IPS-NIHi7 (cell line): ENCODE measurements around the gene MYO1G.
"Not testable (repeated sequence)": the region's sequence is repeated elsewhere in the genome, so short reads cannot be mapped to it uniquely, and the experiment has no call there.

Experiments used
- DNase-seq: peaks from one replicate; pipeline ENCODE4 v3.0.0; 2012; ENCODE audit warnings: mixed read lengths; ENCODE audit errors: extremely low spot score

Gene MYO1G

DNA sequence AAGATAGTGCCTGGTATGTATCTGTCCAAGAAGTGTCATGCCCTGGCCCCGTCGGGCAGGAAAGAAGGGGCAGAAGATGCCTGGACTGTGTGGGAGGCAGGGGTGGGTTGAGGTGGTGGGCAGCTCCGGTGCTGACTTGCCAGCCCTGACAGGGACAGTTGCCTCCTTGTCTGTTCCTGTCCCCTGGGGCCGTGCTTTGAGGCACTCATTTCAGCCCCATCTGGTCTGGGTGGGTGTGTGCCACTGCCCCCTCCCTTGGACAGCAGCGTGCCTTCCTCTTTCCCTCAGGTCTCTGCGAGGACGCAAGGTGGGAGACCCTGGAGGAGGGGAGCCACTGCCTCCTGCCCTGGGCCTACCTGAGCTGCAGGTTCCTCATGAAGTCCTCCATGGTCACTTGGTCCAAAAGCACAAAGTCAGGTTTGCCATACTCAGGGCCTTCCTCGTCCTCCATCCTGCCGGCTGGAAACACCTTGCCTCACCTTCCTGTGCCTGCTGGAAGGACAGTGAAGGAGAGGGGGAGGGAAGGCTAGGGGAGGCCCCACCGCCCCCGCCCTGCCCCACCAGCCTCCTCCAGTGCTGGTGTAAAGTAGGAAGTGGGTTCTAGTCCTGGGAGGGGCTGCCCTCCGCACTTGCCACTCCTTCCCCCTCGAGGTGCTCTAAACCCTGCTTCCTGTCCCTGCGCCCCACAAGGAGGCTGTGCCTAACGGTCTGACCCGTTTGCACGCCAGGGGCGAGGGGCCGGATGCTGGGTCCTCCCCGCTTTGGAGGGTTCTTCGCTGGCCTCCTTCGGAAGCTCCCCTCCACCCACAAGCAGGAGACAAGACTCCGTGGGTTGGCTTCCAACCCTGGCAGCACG is at the start of gene MYO1G:
TSS of gene MYO1G (minus strand) at position 505 of the 856 bp plus-strand sequence. CDS start at position 451, 54 bp downstream.
- DNase-seq, result no peak

DNA sequence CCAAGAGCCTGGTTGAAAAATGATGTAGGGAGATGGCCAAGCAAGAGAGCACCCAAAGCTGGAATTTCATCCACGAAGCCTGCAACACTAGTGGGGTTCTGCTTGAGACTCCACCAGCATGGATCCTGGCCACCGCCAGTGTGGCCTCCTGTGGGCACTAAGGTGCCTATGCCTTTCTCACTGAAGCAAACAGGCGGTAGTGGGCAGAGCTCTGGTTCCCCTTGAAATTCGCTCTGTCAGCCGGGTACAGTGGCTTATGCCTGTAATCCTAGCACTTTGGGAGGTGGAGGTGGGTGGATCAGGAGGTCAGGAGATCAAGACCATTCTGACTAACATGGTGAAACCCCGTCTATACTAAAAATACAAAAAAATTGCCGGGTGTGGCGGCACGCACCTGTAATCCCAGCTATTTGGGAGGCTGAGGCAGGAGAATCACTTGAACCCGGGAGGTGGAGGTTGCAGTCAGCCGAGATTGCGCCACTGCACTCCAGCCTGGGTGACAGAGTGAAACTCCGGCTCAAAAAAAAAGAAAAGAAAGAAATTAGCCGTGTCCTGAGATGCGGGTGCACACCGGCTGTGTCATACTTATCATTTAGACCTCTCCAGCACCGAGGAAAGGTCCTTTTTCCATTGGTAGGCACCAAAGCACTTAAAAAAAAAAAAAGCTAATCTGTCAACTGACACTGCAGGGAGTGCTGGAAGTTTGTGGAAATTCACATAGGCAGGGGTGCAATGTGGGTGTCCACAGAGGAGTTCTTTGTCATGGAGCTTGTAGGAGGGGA is 49.5 kb upstream of the MYO1G start:
- no peak for DNase-seq

GRCh38 chr7:45027774-45028114 is 48.9 kb upstream of the MYO1G start:
- no peak for DNase-seq

DNA sequence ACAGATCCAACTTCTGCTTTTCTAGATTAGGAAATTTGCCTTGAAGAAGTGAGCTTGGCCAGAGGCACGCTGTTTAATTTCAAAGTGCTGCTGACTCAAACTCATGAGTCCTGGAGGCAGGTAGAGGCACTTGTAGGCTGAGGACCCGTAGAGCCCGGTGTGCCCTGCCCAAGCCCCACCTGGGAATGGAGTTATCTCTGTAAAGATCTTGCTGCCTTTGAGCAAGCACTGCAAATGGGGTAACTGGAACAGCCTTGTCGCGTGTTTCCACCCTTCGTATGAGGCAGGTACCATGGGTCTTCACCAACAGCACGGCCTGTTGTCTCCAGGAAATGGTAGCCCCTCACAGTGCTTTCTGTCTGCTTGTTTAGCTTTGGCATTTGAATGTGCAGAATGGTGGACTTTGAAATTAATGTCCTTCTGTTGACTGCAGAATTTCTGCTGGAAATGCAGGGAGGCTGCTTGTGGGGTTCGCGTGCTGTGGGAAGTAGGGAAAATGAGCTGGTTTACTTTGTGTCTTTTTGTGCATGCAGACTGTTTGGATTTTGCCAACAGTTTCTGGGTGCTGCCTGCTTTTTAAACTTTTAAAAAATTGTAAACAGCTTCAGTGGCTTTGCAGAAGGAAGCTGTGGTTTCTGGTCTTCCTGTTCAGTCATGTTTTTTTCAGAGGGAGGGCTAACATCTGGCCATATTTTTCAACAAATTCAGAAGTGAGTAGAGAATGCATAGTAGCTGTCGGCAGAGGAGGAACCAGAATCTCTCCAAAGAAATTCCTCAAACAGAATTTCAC is 48.4 kb upstream of the MYO1G start:
- no peak for DNase-seq

DNA sequence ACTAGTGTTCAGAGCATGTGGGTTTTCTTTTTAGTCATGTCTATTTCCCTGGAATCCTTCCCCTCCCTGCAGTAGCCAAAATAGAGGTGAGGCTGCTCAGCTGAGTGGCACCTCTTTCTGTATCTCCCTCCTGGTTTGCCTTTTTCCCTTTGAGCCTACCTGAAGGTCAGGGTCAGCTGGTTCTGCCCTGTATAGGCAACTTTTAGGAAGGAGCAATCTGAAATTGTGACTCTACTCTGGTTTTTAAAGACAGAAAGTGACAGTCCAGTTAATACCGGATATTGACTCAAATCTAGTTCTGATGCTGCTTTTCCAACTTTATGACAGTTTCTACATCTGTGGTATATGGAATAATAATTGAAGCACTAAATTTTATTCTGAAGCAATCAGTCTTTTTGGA is 47.2 kb upstream of the MYO1G start:
- no peak for DNase-seq

DNA sequence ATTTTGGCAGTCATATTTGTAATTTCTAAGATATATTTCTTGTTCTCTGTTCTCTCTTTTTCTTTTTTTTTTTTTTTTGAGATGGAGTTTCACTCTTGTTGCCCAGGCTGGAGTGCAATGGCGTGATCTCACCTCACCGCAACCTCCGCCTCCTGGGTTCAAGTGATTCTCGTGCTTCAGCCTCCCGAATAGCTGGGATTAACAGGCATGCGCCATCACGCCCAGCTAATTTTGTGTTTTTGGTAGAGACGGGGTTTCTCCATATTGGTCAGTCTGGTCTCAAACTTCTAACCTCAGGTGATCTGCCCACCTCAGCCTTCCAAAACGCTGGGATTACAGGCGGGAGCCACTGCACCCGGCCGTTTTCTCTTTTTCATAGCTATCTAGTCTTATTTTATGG is 46.7 kb upstream of the MYO1G start:
- DNase-seq, result not testable (repeated sequence)

DNA sequence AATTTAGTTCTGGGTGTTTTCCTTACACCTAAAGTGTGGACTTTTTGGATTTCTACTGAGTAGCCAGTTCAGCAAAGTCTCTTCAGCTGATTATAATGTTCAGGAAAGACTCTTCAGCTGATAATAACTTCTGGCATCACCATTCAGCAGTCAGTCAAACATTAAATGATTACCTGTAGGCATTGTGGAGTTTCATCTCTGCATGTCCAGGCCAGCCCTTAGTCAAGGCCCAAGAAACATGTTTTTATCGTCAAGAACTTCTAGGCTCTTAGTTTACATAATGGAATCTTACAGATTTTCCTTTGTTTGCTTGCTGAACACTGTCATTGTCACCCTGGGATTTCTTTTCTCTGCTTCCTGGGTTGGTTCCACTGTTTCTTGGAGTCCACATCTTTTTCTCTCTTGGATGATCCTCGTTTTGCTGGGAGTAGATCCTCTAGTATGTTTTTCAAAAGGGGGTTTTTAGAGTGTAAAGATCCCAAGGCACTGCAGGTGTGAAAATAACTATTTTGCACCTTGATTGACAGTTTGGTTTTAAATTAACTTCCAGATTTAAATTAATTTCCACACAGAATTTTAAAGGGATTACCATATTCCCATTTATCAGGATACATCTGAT is 45.4 kb upstream of the MYO1G start:
- no peak for DNase-seq

GRCh38 chr7:45021604-45022296 is 42.9 kb upstream of the MYO1G start:
- DNase-seq, result no peak

GRCh38 chr7:45020915-45021314 is 42.1 kb upstream of the MYO1G start:
- no peak for DNase-seq

- no peak for DNase-seq
Observed at GRCh38 chr7:45017253-45017652, 38.4 kb upstream of the MYO1G start.

DNA sequence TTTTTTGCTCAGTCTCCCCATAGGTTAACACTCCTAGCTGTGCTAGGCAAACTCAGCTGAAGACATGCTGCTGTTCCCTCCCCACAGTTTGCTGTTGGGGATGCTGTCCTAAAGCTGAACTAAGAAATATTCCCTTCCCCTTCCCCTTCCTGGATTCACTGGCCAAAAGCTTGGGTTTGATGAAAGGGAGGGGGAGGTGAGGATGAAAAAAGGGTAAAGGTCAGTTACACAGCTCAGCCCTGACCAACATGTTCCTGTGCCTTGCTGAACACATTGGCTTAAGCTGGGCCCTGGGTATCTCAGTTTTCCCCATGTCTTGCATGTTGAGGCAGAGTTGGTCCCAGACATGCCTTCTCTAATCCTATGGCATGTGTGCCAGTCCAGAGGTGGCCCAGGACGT is 36.5 kb upstream of the MYO1G start:
- no peak for DNase-seq

- no peak for DNase-seq
Observed at GRCh38 chr7:45013465-45013967, 34.7 kb upstream of the MYO1G start.

DNA sequence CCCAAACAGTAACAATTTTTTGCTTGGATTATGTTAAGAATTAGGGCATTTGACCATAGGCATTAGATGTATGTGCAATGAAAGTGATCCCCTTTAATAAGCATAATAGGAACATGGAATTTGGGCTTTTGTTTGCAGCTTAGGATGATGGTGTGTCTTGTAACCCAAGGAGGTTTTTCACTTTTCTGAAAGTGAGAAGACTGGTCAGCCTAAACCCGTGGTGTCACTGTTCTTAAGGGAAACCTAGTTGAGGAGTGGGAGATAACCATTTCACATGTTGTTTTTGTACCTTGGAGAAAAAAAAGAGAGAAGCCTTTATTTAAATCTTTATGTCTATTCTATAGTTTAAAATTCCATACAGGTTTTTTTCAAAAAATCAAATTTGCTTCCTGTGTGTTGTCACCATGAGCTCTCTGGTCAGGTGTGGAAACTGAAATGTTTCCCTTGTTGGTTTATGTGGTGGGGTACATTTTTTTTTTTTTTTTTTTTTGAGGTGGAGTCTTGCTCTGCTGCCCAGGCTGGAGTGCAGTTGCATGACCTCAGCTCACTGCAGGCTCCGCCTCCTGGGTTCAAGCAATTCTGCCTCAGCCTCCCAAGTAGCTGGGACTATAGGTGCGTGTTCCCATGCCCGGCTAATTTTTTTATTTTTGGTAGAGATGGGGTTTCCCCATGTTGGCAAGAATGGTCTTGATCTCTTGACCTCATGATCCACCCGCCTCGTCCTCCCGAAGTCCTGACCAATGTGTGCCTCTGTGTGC is 28.9 kb upstream of the MYO1G start:
- DNase-seq, result no peak

GRCh38 chr7:45007106-45007505 is 28.3 kb upstream of the MYO1G start:
- DNase-seq, result no peak

GRCh38 chr7:45003789-45004188 is 25.0 kb upstream of the MYO1G start:
- no peak for DNase-seq

DNA sequence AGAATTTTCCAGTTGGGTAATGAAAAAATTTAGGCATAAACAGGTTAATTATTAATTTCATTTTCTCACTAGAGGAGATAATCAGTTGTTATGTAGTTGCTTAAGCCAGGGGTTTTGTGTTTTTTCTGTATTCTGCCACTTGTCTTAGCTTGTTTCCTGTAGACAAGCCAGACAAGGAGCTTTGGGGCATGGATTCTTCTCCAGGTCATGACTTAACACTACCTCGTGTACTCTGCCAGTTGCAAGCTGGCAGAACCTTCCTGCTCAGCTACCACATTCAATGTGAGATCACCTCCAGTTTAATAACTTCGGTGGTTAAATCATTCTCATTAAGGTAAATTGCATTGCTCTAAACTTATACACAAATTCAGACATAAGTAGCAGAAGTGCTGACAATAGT is 23.0 kb upstream of the MYO1G start:
- DNase-seq, result no peak

DNA sequence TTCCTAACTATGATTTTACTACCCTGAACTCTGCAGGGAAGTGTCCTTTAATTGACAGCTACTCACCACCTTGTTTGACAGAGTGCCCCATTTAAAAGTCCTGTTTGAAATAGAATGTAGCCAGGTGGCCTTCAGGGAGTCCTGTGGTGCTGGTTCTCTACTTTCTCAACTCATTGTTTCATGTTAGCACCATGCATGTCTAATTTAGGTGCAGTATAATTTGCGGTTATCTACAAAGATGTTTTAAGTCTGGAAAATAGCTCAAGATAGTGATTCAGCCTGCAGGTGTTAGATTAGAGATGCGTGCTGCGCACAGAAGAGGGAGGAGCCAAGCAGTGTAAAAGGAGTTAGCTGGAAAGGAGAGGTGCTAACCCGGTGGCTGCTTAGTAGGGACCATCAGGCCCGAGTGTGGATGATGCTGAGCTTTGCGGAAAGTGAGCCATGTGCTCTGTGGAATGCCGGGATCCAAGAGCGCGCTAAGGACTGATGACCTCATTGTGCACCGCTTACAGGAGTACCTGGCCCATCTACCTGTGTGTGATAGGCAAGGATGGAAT is 22.4 kb upstream of the MYO1G start:
- DNase-seq, result no peak

DNA sequence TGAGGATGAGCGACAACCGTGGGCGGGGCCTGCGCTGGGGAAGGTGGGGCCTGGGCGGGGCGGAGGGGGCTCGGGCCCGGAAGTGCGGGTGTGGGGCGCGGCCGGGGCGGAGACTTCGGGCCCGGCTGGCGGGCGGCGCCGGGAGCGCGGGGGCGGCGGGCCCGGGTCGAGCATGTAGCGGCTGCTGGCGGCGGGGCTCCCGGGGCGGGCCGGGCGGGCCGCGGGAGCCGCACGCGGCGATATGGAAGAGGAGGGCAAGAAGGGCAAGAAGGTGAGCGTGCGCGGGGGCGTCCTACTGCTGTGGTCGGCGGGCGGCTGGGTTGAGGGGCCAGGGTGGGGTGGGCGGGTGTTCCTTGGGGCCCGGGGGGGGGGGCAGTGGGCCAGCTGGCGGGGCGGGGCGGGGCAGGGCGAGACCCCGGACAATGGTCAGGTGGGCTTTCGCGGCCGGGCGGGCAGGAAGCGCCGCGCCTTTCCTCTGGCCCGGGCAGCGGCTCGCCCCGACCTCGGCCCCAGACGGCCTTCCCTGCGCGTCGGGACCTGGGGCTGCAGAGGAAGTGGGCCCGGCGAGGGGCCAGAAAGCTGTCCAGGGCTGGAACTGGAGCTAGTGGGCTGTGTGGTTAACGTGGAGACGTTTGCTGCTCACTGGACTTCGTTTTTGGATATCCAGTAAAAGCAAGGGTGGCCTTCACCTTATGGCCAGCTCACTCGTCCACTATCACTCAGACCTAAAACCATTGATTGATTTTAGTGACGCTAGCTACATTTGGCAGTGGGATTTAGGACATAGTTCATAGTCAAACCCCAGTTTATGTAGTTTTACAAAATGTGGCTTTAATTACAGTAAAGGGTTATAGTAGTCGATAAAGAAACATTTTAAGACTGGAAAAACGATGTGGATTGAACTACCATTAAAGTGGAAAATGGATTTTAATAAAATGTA is 21.5 kb upstream of the MYO1G start, which contains the start of gene CCM2:
TSS of gene CCM2 (plus strand) at position 109 of the 940 bp plus-strand sequence. CDS start at position 242, 133 bp downstream.
- peak; percentile 94 for DNase-seq
